NCI-H510A treated with DMSO at 0.1 percent for 48 hours (cell line): ENCODE results near the gene CHD2.
"Not testable (repeated sequence)": the region's sequence is repeated elsewhere in the genome, so short reads cannot be mapped to it uniquely, and the experiment has no call there.

Experiments
- DNase-seq: peaks from one replicate; lab custom pipeline; 2025; lab: John Stamatoyannopoulos, UW

Gene CHD2

DNA sequence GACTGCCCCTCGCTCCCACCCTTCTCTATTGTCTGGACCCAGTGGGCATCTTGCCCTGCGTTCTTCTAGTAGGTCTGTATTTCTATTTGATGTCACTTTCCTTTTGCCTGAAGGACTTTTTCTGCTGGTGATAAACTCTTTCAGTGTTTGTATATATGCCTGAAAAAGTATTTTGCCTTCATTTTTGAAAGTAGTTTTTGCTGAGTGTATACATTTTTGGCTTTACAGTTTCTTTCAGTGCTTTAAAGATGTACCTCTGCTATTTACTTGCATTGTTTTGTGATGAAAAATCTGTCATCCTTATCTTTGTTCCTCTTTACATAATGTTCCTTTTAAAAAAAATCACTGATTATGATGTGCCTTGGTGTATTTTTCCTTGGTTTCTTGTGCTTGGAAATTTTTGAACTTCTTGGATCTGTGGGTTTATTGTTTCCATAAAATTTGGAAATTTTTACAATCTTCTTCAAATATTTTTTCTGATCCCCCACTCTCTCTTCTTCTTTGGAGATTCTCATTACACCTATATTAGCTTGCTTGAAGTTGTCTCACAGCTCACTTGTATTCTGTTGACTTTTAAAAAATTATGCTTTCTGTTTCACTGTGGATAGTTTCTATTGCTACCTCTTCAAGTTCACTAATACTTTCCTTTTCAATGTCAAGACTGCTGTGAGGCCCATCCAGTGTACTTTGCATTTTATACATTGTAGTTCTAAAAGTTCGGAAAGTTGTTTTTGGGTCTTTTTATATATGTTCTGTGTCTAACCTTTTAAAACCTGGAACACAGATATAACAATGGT lies 121.0 kb downstream of the CHD2 start:
- DNase-seq: no peak

- no peak for DNase-seq
These were observed 124.2 kb downstream of the CHD2 start for GRCh38 chr15:93024293-93024692.

GRCh38 chr15:93024716-93025624 lies 124.8 kb downstream of the CHD2 start:
- DNase-seq: no peak

DNA sequence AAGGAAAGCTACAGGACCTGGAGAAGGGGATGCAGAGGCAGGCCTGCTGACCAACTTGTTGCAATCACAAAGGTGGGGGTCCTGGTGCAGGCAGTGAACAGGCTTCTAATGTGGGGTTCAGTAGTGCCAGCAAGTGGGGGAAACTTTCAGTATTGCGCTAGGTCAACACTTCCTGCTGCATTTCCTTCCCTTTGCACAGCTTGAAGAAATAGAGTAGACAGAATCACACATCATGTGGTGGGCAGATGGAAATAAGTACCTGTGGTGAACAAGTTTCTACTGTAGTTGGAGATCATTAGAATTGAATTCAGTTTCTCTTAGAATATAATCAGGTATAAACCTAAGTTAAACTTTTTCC lies 125.5 kb downstream of the CHD2 start:
- DNase-seq: no peak

GRCh38 chr15:93026380-93026817 lies 126.3 kb downstream of the CHD2 start:
- DNase-seq: no peak

DNA sequence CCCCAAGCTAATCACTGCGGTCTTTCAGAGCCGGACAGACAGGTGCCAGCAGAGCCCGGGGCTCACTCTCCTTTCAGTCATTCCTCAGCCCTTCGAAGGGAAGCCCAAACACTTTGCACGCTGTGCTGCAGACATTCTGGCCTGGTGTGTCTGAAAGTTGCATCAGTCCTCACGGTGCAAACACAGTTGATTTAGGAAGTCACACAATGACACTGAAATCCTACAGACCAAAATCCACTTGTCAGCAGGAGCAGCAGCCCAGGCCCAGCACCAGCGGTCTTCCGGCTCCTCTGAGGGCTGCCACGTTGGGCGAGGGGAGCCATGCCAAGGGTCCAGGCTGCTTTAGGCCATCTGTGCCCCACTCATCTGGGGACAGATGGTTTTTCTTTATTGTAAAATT lies 127.3 kb downstream of the CHD2 start:
- no peak for DNase-seq

DNA sequence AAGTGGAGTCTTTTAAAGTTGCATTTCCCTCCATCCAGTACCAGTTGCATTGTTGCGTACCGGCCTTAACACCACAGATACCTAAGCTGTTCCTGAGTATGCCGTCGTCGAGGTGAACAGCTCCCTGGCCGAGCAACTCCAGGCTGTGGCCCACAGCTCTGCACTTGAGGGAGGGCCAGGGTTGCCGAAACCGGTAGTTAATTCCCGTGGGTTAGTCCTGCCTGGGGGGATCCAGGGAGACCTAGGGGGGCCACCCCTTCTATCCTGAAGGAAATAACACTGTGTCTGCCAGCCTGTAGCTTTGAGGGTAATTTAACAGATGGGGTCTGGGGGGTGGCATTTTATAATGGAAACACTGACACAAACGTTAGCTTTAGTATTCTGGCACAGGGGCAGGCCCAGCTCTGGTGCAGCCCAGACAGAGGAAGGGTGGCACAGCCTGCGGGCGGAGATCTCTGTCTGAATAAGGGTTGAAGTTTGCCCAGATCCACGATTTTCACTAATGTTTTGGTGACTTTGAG lies 128.0 kb downstream of the CHD2 start:
- no peak for DNase-seq

GRCh38 chr15:93028632-93029213 lies 128.6 kb downstream of the CHD2 start:
- DNase-seq: no peak

- no peak for DNase-seq
These were observed 129.2 kb downstream of the CHD2 start for GRCh38 chr15:93029214-93029835.

GRCh38 chr15:93029836-93030429 lies 129.8 kb downstream of the CHD2 start:
- no peak for DNase-seq

DNA sequence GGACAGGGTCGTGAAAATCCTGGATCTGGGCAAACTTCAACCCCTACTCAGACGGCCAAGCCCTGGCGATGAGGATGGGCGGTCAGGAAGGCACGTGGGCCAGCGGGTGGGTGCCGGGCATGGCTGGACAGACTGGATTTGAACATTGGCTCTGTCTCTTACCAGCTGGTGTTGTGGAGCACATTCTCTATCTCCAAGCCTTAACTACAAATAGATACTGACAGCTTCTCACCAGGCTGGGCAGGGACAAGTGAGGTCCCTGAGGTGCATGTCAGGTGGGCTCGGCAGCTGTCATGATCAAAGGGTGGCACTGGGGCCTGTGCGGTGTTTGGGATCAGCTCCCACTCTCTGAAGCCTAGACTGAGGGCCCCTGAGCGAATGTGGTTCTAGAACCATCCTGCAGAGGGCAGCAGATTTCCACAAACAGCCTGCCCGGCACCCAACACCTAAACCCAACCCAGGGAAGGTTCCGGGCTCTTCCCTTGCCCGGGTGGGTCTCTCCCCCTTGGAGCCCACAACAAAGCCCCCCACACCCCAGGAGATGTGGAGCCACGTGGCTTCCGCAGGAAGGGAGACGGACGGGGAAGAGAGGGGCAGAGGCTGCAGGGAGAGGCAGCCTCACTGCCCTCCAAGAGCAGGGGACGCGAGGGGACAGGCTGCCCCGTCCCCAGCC lies 130.4 kb downstream of the CHD2 start:
- peak; percentile 22 for DNase-seq

- DNase-seq: no peak
These were observed 131.0 kb downstream of the CHD2 start for GRCh38 chr15:93031103-93031464.

DNA sequence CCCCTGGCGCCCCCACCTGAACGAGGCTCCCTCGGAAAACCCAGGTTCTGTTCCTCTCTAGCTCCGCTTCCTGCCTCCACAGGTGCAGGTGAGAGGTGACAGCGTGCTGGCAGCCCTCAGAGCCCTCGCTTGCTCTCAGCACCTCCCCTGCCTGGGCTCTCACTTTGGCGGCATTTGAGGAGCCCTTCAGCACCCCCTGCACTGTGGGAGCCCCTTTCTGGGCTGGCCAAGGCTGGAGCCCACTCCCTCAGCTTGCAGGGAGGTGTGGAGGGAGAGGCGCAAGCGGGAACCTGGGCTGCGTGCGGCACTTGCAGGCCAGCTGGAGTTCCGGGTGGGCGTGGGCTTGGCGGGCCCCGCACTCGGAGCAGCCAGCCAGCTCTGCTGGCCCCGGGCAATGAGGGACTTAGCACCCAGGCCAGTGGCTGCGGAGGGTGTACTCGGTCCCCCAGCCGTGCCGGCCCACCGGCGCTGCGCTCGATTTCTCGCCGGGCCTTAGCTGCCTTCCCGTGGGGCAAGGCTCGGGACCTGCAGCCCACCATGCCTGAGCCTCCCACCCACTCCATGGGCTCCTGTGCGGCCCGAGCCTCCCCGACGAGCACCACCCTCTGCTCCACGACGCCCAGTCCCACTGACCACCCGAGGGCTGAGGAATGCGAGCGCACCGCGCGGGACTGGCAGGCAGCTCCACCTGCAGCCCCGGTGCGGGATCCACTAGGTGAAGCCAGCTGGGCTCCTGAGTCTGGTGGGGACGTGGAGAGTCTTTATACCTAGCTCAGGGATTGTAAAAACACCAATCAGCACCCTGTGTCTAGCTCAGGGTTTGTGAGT lies 131.6 kb downstream of the CHD2 start:
- DNase-seq: not testable (repeated sequence)

GRCh38 chr15:93032515-93033206 lies 132.5 kb downstream of the CHD2 start:
- DNase-seq: not testable (repeated sequence)

DNA sequence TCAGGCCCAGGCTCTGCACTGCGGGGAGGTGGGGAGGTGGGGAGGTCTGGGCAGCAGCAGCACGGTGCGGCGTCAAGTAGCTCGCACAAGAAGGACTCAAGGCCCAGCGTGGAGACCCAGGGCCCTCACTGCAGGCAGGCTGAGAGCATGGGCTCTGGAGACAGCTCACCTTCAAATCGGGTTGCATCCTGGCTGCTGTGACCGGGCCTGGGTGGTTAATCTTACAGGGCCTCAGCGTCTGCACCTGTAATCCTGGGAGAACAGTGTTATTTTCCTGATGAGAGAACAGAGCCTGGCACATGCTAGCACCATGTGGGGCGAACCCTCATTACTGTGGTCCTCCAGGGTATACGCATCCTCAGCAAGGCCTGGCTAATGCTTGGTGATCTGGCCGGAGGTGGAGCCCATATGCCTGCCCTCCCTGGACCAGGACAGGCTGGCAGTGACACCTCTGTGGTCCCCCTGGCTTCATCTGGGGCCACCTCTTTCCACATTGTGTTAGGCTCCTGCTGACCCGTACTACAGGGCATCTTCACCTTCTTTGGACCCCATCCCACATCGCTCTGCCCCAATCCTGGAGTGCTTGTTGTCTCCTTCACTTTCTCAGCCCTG lies 133.4 kb downstream of the CHD2 start:
- DNase-seq: no peak

DNA sequence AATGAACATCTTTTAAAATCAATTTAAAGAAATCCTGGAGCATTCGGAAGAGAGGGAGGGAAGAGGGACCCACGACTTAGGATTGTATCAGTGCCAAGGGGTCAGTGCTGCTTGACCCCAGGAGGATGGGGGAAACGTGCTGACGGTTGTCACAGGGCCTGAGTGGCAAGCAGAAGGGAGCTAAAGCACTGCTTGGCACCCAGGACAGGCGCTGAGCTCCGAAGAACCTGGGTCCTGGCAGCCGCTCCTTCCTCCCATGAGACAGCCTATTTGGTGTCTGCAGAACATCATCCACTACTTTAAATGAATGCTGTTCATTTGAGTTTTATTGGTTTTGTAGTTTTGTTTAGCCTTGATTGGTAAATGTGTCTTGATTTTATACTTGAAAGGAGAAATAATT lies 134.4 kb downstream of the CHD2 start:
- no peak for DNase-seq

GRCh38 chr15:93035092-93035915 lies 135.2 kb downstream of the CHD2 start:
- DNase-seq: no peak
